HCT116 (cell line): ENCODE results near the gene RAB39A.

Experiments used
- CEBPB ChIP-seq: IDR thresholded peaks from 2 replicates; pipeline ENCODE4 v1.6.1; 2012; ENCODE audit warnings: low read depth
- CTCF ChIP-seq, 3 experiments: fragments of 200-600 bp in 1 of 3; sonication (generic) in 1 of 3; IDR thresholded peaks in 2 of 3; conservative IDR thresholded peaks in 1 of 3; 2 replicates each; pipeline ENCODE4 v1.5.1; 2012 to 2017; ENCODE audit warnings: low read depth in 2 of 3, low read length in 2 of 3, antibody characterized with exemption in 1 of 3, borderline replicate concordance in 1 of 3, control low read depth in 1 of 3, mild to moderate bottlenecking in 1 of 3, mixed read lengths in 1 of 3, mixed run types in 1 of 3, moderate library complexity in 1 of 3; ENCODE audit not compliant: insufficient read depth in 1 of 3
- EZH2phosphoT487 ChIP-seq: fragments of 200-600 bp; IDR thresholded peaks from 2 replicates; pipeline ENCODE4 v1.6.1; 2018; ENCODE audit warnings: antibody characterized with exemption, borderline replicate concordance
- JUND ChIP-seq: IDR thresholded peaks from 2 replicates; pipeline ENCODE4 v1.6.1; 2012
- MAX ChIP-seq: IDR thresholded peaks from 2 replicates; pipeline ENCODE4 v1.6.1; 2012
- POLR2A ChIP-seq: IDR thresholded peaks from 2 replicates; pipeline ENCODE4 v1.7.0; 2011; ENCODE audit warnings: borderline replicate concordance; ENCODE audit not compliant: insufficient read depth, insufficient read length; ENCODE audit errors: extremely low read depth
- RAD21 ChIP-seq: IDR thresholded peaks from 2 replicates; pipeline ENCODE4 v1.6.1; 2012; ENCODE audit warnings: low read depth, mild to moderate bottlenecking
- REST ChIP-seq: IDR thresholded peaks from 2 replicates; pipeline ENCODE4 v1.6.1; 2012; ENCODE audit warnings: low read depth
- SIN3A ChIP-seq: IDR thresholded peaks from 2 replicates; pipeline ENCODE4 v1.6.1; 2012; ENCODE audit warnings: low read depth
- YY1 ChIP-seq: IDR thresholded peaks from 2 replicates; pipeline ENCODE4 v1.6.1; 2011; ENCODE audit warnings: low read length, low read depth, moderate library complexity, mild to moderate bottlenecking; ENCODE audit not compliant: insufficient replicate concordance; ENCODE audit errors: extremely low read depth

DNA sequence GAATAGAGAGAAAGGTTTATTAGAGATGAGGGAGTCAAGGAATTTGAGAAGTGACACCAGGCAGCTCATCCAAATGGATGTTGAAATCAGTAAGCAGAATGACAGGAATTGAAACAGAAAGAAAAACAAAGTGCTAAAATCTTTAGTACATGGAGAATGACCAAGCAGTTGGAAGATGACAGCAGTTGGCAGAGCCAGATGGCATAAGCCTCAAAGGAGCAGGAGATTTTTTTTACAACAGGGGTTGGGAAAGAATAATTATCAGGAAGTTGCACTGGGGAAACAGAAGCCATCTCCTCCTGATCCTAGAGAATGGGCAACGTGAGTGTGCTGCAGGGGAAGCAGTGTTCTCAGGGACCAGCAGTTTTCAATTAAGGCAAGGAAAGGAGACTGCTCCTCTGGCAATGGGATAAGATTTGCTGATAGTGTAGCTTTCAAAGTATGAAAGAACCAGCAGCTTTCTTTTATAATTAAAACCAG lies 28.9 kb downstream of the RAB39A start:
- TF ChIP-seq EZH2phosphoT487 (no peak), RAD21 (no peak), CTCF (IDR thresholded peaks at IDR 0.05 in 2 of 3, conservative IDR thresholded peaks at IDR 0.05 in 1 of 3; ENCODE audit: borderline replicate concordance in 1 of 3, insufficient read depth in 1 of 3, low read depth in 2 of 3, low read length in 2 of 3) (no peak), SIN3A (no peak), MAX (no peak), POLR2A (no peak), REST (no peak), JUND (no peak), YY1 (no peak), CEBPB (no peak)
